ENCODE measurements around the gene ZNF609.

Gene ZNF609, protein sequence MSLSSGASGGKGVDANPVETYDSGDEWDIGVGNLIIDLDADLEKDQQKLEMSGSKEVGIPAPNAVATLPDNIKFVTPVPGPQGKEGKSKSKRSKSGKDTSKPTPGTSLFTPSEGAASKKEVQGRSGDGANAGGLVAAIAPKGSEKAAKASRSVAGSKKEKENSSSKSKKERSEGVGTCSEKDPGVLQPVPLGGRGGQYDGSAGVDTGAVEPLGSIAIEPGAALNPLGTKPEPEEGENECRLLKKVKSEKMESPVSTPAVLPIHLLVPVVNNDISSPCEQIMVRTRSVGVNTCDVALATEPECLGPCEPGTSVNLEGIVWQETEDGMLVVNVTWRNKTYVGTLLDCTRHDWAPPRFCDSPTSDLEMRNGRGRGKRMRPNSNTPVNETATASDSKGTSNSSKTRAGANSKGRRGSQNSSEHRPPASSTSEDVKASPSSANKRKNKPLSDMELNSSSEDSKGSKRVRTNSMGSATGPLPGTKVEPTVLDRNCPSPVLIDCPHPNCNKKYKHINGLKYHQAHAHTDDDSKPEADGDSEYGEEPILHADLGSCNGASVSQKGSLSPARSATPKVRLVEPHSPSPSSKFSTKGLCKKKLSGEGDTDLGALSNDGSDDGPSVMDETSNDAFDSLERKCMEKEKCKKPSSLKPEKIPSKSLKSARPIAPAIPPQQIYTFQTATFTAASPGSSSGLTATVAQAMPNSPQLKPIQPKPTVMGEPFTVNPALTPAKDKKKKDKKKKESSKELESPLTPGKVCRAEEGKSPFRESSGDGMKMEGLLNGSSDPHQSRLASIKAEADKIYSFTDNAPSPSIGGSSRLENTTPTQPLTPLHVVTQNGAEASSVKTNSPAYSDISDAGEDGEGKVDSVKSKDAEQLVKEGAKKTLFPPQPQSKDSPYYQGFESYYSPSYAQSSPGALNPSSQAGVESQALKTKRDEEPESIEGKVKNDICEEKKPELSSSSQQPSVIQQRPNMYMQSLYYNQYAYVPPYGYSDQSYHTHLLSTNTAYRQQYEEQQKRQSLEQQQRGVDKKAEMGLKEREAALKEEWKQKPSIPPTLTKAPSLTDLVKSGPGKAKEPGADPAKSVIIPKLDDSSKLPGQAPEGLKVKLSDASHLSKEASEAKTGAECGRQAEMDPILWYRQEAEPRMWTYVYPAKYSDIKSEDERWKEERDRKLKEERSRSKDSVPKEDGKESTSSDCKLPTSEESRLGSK (N-terminal part only)

DNA sequence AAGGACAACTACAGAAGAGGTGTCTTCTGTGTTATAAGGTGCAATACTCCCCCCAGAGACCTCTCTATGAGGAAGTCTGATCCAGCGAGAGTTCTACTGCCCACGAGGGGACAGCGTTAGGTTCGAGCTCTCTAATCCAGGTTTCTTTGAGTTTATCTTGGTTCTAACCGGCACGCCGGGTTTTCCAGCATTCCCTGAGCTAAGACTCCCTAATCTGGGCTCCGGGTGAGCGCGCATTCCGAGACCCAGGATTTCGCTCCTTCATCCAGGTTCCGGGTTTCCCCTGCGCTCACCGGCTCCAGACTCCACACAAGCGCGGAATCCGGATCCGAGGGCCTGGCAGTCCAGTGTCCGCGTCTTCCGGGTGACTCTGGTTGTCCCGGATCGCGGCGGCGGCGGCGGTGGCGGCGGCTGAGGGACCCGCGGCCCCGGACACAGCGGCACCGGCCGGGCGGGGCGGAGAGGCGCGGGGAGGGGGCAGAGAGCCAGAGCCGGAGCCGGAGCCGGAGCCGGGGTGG lies at the start of gene ZNF609:
ZNF609 (plus strand) TSS at position 373 of the 518 bp plus-strand sequence. CDS start 38,842 bp downstream, outside the sequence.
- H3K27ac ChIP-seq (ENCODE audit: low read depth, low read length) = no peak within 1 kb of the TSS
- peaks cover 7 to 12% of the 10 kb centered on the region in 2 donors for H3K36me3 ChIP-seq (ENCODE audit: control insufficient read depth in 1 of 2, insufficient read depth in 2 of 2, low read length in 2 of 2)
- peaks cover 39 to 43% of the 10 kb centered on the region in 2 donors for H3K4me1 ChIP-seq (ENCODE audit: control insufficient read depth in 1 of 2, insufficient read depth in 2 of 2, low read length in 2 of 2)
- H3K9me3 ChIP-seq (ENCODE audit: control insufficient read depth in 1 of 2, low read length in 2 of 2) = no peaks in the 10 kb centered on the region
- H3K4me3 ChIP-seq (ENCODE audit: low read depth in 1 of 2, low read length in 2 of 2) = peak within 1 kb of the TSS; percentile 78 to 79
- no peaks in the 10 kb centered on the region for H3K27me3 ChIP-seq (ENCODE audit: control insufficient read depth in 1 of 2, insufficient read depth in 2 of 2, low read length in 2 of 2)
- peak within 1 kb of the TSS; percentile 45 to 56 for H3K9ac ChIP-seq (ENCODE audit: low read depth in 1 of 2, low read length in 2 of 2)

DNA sequence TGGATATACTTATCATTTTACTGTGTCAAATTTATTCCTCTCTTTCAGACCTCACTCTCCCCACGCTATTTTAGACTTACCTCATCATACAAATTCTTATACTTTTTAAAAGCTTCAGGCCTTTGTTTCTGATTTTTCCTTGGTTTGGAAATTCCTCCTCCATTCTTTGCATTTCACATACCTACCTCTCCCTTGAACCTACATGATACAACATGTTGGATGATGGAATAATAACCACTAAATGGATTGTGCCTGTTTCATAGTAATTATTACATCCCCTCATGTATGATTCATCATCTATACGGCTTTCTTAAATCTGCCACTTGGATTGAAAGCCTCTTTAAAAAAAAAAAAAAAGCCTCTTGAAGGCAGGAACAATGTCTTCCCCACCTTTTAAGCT lies 48.2 kb upstream of the ZNF609 start:
- Histone ChIP-seq H3K27me3 (ENCODE audit: control insufficient read depth in 1 of 2, insufficient read depth in 2 of 2, low read length in 2 of 2) (no peaks in the 10 kb centered on the region), H3K4me1 (ENCODE audit: control insufficient read depth in 1 of 2, insufficient read depth in 2 of 2, low read length in 2 of 2) (no peaks in the 10 kb centered on the region), H3K27ac (ENCODE audit: low read depth, low read length) (no peak overlapping the region), H3K36me3 (ENCODE audit: control insufficient read depth in 1 of 2, insufficient read depth in 2 of 2, low read length in 2 of 2) (peaks cover 20 to 57% of the 10 kb centered on the region in 2 donors), H3K9ac (ENCODE audit: low read depth in 1 of 2, low read length in 2 of 2) (no peak overlapping the region), H3K4me3 (ENCODE audit: low read depth in 1 of 2, low read length in 2 of 2) (no peak overlapping the region), H3K9me3 (ENCODE audit: control insufficient read depth in 1 of 2, low read length in 2 of 2) (no peaks in the 10 kb centered on the region)

DNA sequence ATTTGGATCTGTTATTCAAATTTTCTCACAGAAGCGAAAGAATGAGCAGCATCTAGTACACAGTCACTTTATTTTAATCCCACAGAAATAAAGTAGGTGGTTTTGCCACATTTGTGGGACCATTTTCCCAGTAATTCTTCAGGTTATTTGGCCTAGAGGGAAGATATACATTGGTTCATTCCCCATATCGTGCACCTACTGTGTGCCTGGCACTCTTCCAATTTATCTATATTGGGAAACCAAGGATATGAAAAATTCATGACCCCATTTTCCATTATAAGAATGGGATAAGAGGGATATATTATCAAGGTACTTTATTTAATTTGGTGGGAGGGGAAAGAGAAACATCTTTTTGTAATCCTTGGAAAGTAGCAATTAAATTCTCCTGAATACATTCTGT lies 37.7 kb upstream of the ZNF609 start:
- peaks cover 32 to 69% of the 10 kb centered on the region in 2 donors for H3K36me3 ChIP-seq (ENCODE audit: control insufficient read depth in 1 of 2, insufficient read depth in 2 of 2, low read length in 2 of 2)
- no peaks in the 10 kb centered on the region for H3K27me3 ChIP-seq (ENCODE audit: control insufficient read depth in 1 of 2, insufficient read depth in 2 of 2, low read length in 2 of 2)
- H3K9me3 ChIP-seq (ENCODE audit: control insufficient read depth in 1 of 2, low read length in 2 of 2) = no peaks in the 10 kb centered on the region
- no peak overlapping the region for H3K4me3 ChIP-seq (ENCODE audit: low read depth in 1 of 2, low read length in 2 of 2)
- no peak overlapping the region for H3K27ac ChIP-seq (ENCODE audit: low read depth, low read length)
- H3K9ac ChIP-seq (ENCODE audit: low read depth in 1 of 2, low read length in 2 of 2) = no peak overlapping the region
- no peaks in the 10 kb centered on the region for H3K4me1 ChIP-seq (ENCODE audit: control insufficient read depth in 1 of 2, insufficient read depth in 2 of 2, low read length in 2 of 2)

DNA sequence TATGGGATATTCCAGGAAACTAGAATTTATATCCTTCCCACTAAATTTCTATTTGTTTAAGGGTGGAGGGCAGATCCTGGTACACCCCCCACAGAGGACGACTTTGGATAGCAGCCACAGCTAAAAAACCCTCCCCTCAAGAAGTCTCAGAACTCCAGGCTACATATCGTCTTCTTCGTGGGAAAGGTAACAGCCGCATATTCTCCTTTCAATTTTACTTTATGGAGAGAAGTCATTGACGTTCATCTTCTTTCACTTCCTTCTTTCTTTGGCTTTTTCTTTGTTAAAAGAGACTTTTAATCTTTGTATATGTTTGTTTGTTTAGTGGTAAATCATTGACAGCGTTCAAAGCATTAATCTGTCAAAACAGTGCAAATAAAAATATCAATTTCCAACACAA lies 36.4 kb upstream of the ZNF609 start:
- no peaks in the 10 kb centered on the region for H3K9me3 ChIP-seq (ENCODE audit: control insufficient read depth in 1 of 2, low read length in 2 of 2)
- no peak overlapping the region for H3K9ac ChIP-seq (ENCODE audit: low read depth in 1 of 2, low read length in 2 of 2)
- H3K36me3 ChIP-seq (ENCODE audit: control insufficient read depth in 1 of 2, insufficient read depth in 2 of 2, low read length in 2 of 2) = peaks cover 27 to 63% of the 10 kb centered on the region in 2 donors
- no peaks in the 10 kb centered on the region for H3K4me1 ChIP-seq (ENCODE audit: control insufficient read depth in 1 of 2, insufficient read depth in 2 of 2, low read length in 2 of 2)
- no peak overlapping the region for H3K4me3 ChIP-seq (ENCODE audit: low read depth in 1 of 2, low read length in 2 of 2)
- H3K27ac ChIP-seq (ENCODE audit: low read depth, low read length) = no peak overlapping the region
- no peaks in the 10 kb centered on the region for H3K27me3 ChIP-seq (ENCODE audit: control insufficient read depth in 1 of 2, insufficient read depth in 2 of 2, low read length in 2 of 2)

DNA sequence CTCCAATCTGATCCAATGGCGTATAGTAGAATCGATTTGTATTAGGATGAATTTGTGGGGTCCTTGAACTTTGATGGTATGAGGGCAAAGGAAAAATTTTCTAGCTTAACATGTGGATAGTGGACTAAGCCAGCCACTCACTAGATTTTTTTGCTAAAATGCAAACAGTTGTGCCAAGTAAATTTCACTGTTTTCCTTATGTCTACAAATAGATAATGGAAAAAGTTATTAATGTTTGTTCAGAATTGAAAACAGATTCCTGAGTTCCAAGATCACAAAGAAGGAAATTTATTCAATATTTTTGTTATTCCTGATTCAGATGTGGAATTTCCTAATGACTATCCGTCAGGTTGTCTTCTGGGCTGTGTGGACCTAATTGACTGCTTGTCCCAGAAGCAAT lies 35.2 kb upstream of the ZNF609 start:
- no peaks in the 10 kb centered on the region for H3K9me3 ChIP-seq (ENCODE audit: control insufficient read depth in 1 of 2, low read length in 2 of 2)
- no peak overlapping the region for H3K27ac ChIP-seq (ENCODE audit: low read depth, low read length)
- no peaks in the 10 kb centered on the region for H3K4me1 ChIP-seq (ENCODE audit: control insufficient read depth in 1 of 2, insufficient read depth in 2 of 2, low read length in 2 of 2)
- no peak overlapping the region for H3K9ac ChIP-seq (ENCODE audit: low read depth in 1 of 2, low read length in 2 of 2)
- H3K27me3 ChIP-seq (ENCODE audit: control insufficient read depth in 1 of 2, insufficient read depth in 2 of 2, low read length in 2 of 2) = no peaks in the 10 kb centered on the region
- H3K36me3 ChIP-seq (ENCODE audit: control insufficient read depth in 1 of 2, insufficient read depth in 2 of 2, low read length in 2 of 2) = peaks cover 26 to 63% of the 10 kb centered on the region in 2 donors
- H3K4me3 ChIP-seq (ENCODE audit: low read depth in 1 of 2, low read length in 2 of 2) = no peak overlapping the region

GRCh38 chr15:64426845-64427465 lies 33.4 kb upstream of the ZNF609 start:
- H3K27ac ChIP-seq (ENCODE audit: low read depth, low read length) = no peak overlapping the region

DNA sequence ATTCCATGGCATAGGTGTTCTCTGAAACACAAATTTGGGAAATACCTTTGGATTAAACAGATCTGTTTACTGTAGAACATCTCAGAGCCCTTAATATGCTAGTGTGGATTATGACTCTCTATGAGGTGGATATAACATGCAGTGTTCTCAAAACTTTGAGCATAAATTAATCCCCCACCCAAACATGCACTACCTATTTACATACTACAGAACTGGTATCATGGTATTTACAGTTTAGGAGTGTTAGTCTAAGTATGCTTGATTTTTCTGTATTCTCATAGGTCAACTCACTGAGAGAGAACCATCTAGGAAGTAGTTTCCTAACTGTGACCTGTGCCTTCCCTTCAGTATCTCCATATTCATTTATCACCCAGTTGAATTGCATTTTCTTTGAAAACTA lies 30.9 kb upstream of the ZNF609 start:
- H3K4me1 ChIP-seq (ENCODE audit: control insufficient read depth in 1 of 2, insufficient read depth in 2 of 2, low read length in 2 of 2) = peaks cover 0 to 5% of the 10 kb centered on the region in 2 donors
- no peak overlapping the region for H3K9ac ChIP-seq (ENCODE audit: low read depth in 1 of 2, low read length in 2 of 2)
- H3K9me3 ChIP-seq (ENCODE audit: control insufficient read depth in 1 of 2, low read length in 2 of 2) = no peaks in the 10 kb centered on the region
- H3K27ac ChIP-seq (ENCODE audit: low read depth, low read length) = no peak overlapping the region
- H3K36me3 ChIP-seq (ENCODE audit: control insufficient read depth in 1 of 2, insufficient read depth in 2 of 2, low read length in 2 of 2) = peaks cover 15 to 44% of the 10 kb centered on the region in 2 donors
- no peak overlapping the region for H3K4me3 ChIP-seq (ENCODE audit: low read depth in 1 of 2, low read length in 2 of 2)
- no peaks in the 10 kb centered on the region for H3K27me3 ChIP-seq (ENCODE audit: control insufficient read depth in 1 of 2, insufficient read depth in 2 of 2, low read length in 2 of 2)

More at GRCh38 chr15:64426845-64427465, 33.4 kb upstream of the ZNF609 start:
- H3K4me3 ChIP-seq (ENCODE audit: low read depth in 1 of 2, low read length in 2 of 2) = no peak overlapping the region
- H3K27me3 ChIP-seq (ENCODE audit: control insufficient read depth in 1 of 2, insufficient read depth in 2 of 2, low read length in 2 of 2) = no peaks in the 10 kb centered on the region
- peaks cover 0 to 5% of the 10 kb centered on the region in 2 donors for H3K4me1 ChIP-seq (ENCODE audit: control insufficient read depth in 1 of 2, insufficient read depth in 2 of 2, low read length in 2 of 2)
- no peak overlapping the region for H3K9ac ChIP-seq (ENCODE audit: low read depth in 1 of 2, low read length in 2 of 2)
- H3K36me3 ChIP-seq (ENCODE audit: control insufficient read depth in 1 of 2, insufficient read depth in 2 of 2, low read length in 2 of 2) = peaks cover 26 to 54% of the 10 kb centered on the region in 2 donors
- no peaks in the 10 kb centered on the region for H3K9me3 ChIP-seq (ENCODE audit: control insufficient read depth in 1 of 2, low read length in 2 of 2)

GRCh38 chr15:64430000-64430735 lies 30.2 kb upstream of the ZNF609 start:
- H3K9me3 ChIP-seq (ENCODE audit: control insufficient read depth in 1 of 2, low read length in 2 of 2) = no peaks in the 10 kb centered on the region
- no peak overlapping the region for H3K9ac ChIP-seq (ENCODE audit: low read depth in 1 of 2, low read length in 2 of 2)
- no peak overlapping the region for H3K27ac ChIP-seq (ENCODE audit: low read depth, low read length)
- peaks cover 0 to 5% of the 10 kb centered on the region in 2 donors for H3K4me1 ChIP-seq (ENCODE audit: control insufficient read depth in 1 of 2, insufficient read depth in 2 of 2, low read length in 2 of 2)
- peaks cover 12 to 38% of the 10 kb centered on the region in 2 donors for H3K36me3 ChIP-seq (ENCODE audit: control insufficient read depth in 1 of 2, insufficient read depth in 2 of 2, low read length in 2 of 2)
- H3K27me3 ChIP-seq (ENCODE audit: control insufficient read depth in 1 of 2, insufficient read depth in 2 of 2, low read length in 2 of 2) = no peaks in the 10 kb centered on the region
- H3K4me3 ChIP-seq (ENCODE audit: low read depth in 1 of 2, low read length in 2 of 2) = no peak overlapping the region

DNA sequence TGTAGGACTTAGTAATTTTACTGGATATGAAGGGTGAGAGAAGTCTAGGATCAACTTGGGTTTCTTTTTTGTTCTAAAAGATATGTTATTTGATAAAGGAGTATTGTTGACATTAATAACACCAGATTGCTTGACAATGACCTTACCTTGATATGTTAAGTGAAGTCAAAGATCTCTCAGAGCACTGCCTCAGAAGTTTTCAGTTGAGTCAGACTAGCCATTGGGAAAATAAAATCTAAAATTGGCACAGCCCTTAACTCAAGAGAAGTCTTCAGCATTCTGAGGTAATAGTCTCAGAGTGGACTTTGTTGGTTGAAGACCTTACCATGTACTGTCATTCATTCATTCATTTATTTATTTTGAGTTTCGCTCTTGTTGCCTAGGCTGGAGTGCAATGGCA lies 22.4 kb upstream of the ZNF609 start:
- no peaks in the 10 kb centered on the region for H3K9me3 ChIP-seq (ENCODE audit: control insufficient read depth in 1 of 2, low read length in 2 of 2)
- peaks cover 1 to 5% of the 10 kb centered on the region in 2 donors for H3K4me1 ChIP-seq (ENCODE audit: control insufficient read depth in 1 of 2, insufficient read depth in 2 of 2, low read length in 2 of 2)
- no peak overlapping the region for H3K9ac ChIP-seq (ENCODE audit: low read depth in 1 of 2, low read length in 2 of 2)
- no peaks in the 10 kb centered on the region for H3K27me3 ChIP-seq (ENCODE audit: control insufficient read depth in 1 of 2, insufficient read depth in 2 of 2, low read length in 2 of 2)
- no peak overlapping the region for H3K27ac ChIP-seq (ENCODE audit: low read depth, low read length)
- H3K36me3 ChIP-seq (ENCODE audit: control insufficient read depth in 1 of 2, insufficient read depth in 2 of 2, low read length in 2 of 2) = peaks cover 0 to 8% of the 10 kb centered on the region in 2 donors
- H3K4me3 ChIP-seq (ENCODE audit: low read depth in 1 of 2, low read length in 2 of 2) = no peak overlapping the region

Measured in duodenal mucosa (tissue), 2 donors.